SW 1271 (cell line): ENCODE results near the gene FSTL1.
A peak's percentile ranks its signal among the peaks of the same experiment; 100 is the strongest.
"Not testable (repeated sequence)": the region's sequence is repeated elsewhere in the genome, so short reads cannot be mapped to it uniquely, and the experiment has no call there.

Source experiments
- DNase-seq, 2 experiments: peaks; one replicate each; lab custom pipeline; 2025; lab: John Stamatoyannopoulos, UW

The FSTL1 gene

DNA sequence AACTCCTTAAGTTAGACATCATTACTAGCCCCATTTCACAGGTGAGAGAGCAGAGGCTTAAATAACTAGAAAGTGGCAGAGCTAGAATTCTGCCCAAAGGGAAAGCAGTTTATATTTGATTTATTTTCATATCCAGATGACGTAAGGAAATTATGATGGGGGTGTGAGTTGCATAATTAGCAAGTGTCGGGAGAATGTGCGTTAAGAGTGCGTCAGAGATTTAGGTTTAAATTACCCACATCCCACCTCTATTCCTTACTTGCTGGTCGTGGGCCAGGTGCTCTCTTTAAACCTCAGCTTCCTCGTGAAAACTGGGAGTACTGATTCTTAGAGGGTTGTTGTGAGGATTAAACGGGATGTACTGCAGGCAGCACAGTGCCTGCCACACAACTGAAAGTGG is 32.3 kb downstream of the FSTL1 start:
- DNase-seq = no peak

GRCh38 chr3:120417272-120417911 is 33.4 kb downstream of the FSTL1 start:
- DNase-seq = peak; percentile 92 to 97

GRCh38 chr3:120416868-120417267 is 33.9 kb downstream of the FSTL1 start:
- no peak for DNase-seq

GRCh38 chr3:120415756-120416155 is 35.0 kb downstream of the FSTL1 start:
- no peak for DNase-seq

DNA sequence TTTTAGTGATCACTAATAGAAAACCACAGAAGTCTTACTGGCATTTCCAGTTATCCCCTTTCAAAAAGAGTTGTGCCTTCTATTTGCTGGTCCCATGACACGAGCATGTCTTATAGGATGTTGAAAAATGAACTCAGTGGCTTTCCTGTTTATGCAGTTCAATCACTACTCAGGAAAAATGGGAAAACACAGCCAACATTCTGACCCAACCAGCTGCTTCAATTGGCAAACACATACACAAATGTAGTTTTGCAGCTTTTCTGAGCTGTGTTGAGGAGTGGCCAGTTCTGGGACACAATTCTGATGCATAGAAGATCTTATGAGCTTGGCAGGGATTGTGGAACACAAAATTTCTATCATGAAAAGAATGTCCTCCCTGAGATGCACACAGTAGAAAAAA is 40.3 kb downstream of the FSTL1 start:
- no peak for DNase-seq

DNA sequence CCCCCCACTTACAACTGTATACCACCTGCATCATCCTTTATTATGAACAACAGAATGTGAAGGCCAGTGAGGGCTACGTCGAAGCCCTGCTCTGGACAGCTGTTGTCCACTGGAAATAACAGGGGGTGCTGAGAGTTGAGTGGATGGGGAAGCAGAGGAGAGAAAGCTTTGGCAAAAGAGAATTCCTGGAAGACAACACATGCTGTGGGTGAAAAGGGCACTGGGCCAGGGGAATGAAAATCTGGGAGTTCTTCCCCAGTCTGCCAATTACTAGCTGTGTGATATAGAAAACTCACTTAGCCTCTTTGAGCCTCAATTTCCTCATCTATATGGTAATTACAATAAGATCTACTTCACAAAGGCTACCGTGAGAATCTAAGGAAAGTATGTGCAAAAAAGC is 40.7 kb downstream of the FSTL1 start:
- no peak for DNase-seq

- no peak for DNase-seq
Observed at GRCh38 chr3:120407508-120408287, 43.1 kb downstream of the FSTL1 start.

DNA sequence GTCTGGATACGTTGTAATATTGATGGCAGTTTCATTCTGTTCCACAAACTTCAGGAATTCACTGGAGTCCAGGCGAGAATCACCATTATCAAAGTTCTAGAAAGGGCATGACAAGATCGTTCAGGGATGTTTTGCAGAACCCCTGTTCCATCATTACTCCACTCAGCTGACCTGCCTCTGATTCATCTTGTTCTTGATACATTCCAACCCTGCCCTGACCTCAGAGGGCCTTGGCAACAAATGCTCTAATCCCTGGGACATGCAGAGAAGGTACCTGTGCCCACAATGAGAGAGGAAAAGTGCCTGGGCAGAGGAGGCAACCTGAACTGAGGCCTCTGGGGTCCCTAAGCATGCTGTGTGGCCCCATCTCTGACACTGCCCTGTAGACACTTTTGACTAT is 45.9 kb downstream of the FSTL1 start:
- DNase-seq = no peak

- no peak for DNase-seq
Observed at GRCh38 chr3:120402257-120402656, 48.5 kb downstream of the FSTL1 start.

DNA sequence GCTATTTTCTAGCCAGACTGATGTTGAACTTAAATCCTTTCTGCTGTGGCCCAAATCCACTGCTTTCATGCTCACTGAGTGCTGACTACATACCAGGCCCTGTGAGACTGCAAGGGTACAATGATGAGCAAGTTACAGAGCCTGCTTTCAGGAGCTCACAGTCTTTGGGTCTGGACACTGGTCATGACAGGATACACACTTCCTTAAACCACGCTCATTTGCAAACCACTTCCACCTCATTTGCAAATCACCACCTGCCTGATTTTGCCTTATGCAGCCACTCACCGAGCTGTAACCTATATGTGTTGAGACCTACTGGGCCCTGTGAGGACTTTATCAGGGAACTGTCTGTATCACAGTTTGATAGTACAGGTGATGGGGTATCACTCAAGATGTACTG is 51.4 kb downstream of the FSTL1 start:
- no peak for DNase-seq

- no peak for DNase-seq
Observed at GRCh38 chr3:120396469-120396868, 54.3 kb downstream of the FSTL1 start.

DNA sequence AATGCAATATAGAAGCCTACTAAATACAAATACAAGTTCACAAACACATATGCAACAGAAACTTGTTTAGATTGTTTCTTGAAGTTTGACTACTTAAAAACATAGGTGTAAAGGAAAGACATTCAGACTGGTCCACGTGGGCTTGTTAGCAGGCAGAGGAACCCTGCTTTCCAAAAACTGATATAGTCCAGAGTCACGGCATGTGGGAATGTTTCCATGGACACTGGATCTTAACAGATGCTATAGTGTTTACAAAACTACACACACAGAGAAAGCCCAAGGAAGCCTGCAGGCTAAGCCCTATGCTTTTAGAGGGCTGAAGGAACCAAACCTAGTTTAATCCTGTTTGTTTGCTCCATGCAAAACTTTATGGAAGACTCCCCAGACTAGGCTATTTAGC is 56.4 kb downstream of the FSTL1 start:
- DNase-seq = no peak

GRCh38 chr3:120393761-120394160 is 57.0 kb downstream of the FSTL1 start:
- DNase-seq = no peak

DNA sequence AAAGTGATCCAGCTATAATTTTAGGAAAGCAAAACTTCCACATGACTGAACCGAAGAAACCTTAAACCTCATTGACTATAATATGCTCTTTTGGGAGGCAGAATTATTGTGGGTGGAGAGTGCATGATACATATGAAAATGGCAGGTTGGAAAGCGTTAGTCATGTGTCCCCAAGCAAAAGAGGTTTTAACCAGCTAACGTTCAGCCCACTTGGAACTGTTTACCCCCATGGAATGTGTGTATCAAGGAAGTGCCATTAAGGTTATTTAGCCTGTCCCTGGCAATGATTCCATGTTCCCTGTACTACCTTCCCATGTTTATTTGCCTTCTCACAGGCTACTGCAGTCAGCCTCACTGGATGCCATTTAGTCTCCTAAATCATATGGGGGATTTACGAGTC is 57.5 kb downstream of the FSTL1 start:
- DNase-seq = no peak

DNA sequence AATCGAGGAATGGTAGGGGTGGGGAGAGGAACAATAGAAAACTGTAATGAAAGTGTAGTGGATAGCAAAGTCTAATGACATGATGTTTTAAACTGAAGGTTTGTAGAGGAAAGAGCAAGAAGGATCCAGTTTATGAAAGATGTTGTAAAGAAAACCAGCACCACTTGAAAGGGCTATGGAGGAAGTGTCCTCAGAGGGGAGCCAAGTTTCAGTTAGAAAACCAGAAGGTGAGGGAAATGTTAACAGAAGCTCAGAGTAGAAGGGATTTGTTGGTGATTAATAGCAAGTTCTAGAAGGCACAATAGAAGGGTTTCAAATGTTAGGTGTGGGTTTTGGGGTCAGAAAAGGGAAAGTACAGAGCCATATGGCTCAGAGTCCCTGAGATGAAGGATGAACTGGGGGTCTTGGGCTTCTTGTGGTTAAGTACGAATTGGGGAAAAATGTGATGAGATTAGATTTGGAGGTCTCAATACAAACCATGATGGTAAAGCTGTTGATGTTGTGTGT is 67.8 kb downstream of the FSTL1 start:
- DNase-seq = no peak

- no peak for DNase-seq
Observed at GRCh38 chr3:120381503-120381902, 69.3 kb downstream of the FSTL1 start.

- not testable (repeated sequence) for DNase-seq
Observed at GRCh38 chr3:120377948-120378347, 72.8 kb downstream of the FSTL1 start.

DNA sequence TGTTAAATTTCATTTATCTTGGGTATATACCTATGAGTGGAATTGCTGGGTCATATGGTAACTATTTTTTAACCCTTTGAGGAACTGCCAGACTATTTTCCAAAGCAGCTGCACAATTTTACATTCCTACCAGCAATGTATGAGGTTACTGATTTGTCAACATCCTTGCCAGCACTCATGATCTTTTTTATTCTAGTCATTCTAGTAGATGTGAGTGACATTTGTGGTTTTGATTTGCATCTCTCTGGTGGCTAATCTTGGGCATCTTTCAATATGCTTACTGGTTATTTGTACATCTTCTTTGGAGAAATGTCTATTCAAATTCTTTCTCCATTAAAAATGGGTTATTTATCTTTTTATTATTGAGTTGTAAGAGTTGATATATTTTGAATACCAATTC is 80.3 kb downstream of the FSTL1 start:
- no peak for DNase-seq

- no peak for DNase-seq
Observed at GRCh38 chr3:120369037-120369467, 81.7 kb downstream of the FSTL1 start.

GRCh38 chr3:120368172-120368571 is 82.6 kb downstream of the FSTL1 start:
- DNase-seq = no peak

DNA sequence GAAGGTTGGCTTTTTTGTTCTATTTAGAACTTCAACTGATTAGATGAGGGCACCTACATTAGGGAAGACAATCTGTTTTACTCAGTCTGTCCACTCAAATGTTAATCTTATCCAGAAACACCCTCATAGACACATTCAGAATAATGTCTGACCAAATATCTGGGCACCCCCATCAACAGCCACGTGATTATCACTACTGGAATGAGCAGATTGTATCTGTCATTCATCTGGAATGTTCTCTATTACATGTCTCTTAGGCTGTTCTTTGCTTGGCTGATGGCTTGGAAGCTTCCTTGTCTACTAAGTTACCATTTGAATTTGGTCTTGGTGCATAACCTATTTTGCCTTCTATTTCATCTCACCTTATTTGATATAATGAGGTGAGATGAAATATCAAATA is 86.0 kb downstream of the FSTL1 start:
- no peak for DNase-seq

DNA sequence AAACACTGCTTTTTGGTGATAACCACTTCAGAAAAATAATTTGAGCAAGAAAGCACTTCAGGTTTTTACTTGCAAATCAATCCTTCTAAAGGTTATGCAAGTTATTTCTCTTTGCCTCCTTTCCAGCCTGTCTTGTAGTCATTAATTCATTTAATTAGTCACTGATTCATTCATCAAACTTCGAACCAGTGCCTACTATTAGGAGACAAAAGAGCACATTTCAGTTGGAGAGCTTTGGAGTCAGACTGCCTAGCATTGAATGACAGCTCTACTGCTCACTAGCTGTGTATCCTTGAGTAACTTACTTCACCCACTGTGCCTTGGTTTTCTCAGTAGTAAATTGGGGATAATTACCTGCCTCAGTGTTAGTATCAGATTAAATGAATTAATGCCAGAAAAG is 86.7 kb downstream of the FSTL1 start:
- no peak for DNase-seq

DNA sequence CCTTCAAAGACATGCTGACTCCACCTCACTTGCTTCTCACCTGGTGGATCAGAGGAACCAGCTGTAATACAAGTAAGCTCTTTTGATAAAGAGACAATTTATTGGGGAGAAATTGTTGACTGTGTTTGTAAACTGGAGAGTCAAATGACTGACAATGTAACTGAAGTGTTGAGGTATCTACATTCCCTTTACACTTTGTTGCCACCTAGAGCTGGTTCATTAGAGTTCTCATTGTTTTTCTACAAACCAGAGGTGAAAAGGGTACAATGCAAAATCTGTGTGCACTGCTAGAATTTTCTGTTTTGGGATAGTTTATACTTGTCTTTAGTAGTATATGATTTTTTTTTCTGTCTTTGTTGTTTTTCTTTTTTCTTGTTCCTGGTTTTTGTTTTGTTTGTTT is 93.0 kb downstream of the FSTL1 start:
- DNase-seq = no peak

GRCh38 chr3:120355486-120355885 is 95.3 kb downstream of the FSTL1 start:
- DNase-seq = no peak
